Activated CD4-positive, alpha-beta T cell treated with anti-CD3 and anti-CD28 coated beads, Interleukin-2, amount 10 ng/mL, durations not matched to agents 24 days and 14 days (primary cell): ENCODE results near the gene SNX8. TPM values are rescaled to one million over a fixed set of nuclear protein-coding genes. Genes with fewer than 3 reads are reported as not detected.

Source experiments
- DNase-seq: peaks from one replicate; pipeline ENCODE4 v3.0.0; 2022
- H3K27ac Mint-ChIP-seq: one replicate; pipeline ENCODE4 v1.8.0; 2022; ENCODE audit warnings: mild to moderate bottlenecking, mixed read lengths
- H3K27me3 Mint-ChIP-seq: one replicate; pipeline ENCODE4 v1.8.0; 2022; ENCODE audit warnings: mixed read lengths
- H3K36me3 Mint-ChIP-seq: one replicate; pipeline ENCODE4 v1.8.0; 2022; ENCODE audit warnings: low read depth, mild to moderate bottlenecking, mixed read lengths
- H3K4me1 Mint-ChIP-seq: one replicate; pipeline ENCODE4 v1.8.0; 2021; ENCODE audit warnings: mixed read lengths
- H3K4me3 Mint-ChIP-seq: one replicate; pipeline ENCODE4 v1.8.0; 2022; ENCODE audit warnings: mild to moderate bottlenecking, moderate library complexity, mixed read lengths
- H3K9me3 Mint-ChIP-seq: one replicate; pipeline ENCODE4 v1.8.0; 2021; ENCODE audit warnings: mixed read lengths
- intact Hi-C: fragments of 100-400 bp; cut with micrococcal nuclease; formaldehyde crosslinking; loops from one replicate; pipeline ENCODE4 v1.15.1; 2023
- total RNA-seq: library from RNA; stranded (reverse); gene quantifications from 2 replicates; pipeline ENCODE4 v1.2.3, GENCODE V29; 2022

The SNX8 gene
- total RNA-seq, 1 donor from 2014 or later, result 42.4 TPM

DNA sequence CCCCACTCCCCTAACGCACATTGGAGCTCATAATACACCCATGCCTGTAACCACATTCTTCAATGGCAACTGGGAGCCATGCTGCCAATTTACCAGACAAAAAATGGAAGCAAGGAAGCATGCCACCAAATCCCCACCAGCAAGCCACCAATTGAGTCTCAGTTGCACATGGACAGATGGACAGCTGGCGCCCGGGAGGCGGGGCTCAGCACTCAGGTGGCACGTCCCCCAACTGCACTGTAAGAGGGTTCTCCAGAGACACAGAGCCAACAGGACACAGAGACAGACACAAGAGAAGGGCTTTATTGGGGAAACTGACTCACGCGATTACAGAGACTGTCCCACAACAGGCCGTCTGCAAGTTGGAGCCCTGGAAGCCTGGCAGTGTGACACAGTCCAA lies 84.0 kb downstream of the SNX8 start:
- peaks cover 21% of the 10 kb centered on the region for H3K4me1 Mint-ChIP-seq
- intact Hi-C loops, result loop anchor here (5.0 kb wide), 4 partner anchors 118 to 663 kb away; partner anchors contain the start of genes CHST12 and EIF3B
- H3K9me3 Mint-ChIP-seq, result no peaks in the 10 kb centered on the region
- no peak for DNase-seq
- no peak overlapping the region for H3K4me3 Mint-ChIP-seq
- no peak overlapping the region for H3K27ac Mint-ChIP-seq
- H3K36me3 Mint-ChIP-seq, result peaks cover 26% of the 10 kb centered on the region
- no peaks in the 10 kb centered on the region for H3K27me3 Mint-ChIP-seq

DNA sequence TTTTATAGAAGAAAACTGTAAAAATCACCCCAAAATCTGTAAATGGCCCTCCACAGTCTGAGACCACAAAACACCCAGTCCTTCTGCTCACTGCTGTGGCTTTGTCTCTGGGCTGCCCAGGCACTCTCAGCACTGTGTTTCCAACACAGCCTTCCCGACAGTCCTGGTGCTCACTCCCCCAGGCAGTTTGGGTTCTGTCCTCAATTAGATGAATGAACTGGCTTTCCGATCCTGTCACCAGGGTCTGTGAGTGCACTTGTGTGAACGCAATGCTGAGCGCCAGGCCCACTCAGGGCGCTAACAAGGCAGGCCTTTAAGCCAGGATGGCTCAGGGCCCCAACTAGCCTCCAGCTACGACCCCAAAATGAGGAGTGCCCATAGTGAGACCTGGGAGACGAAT lies 84.8 kb downstream of the SNX8 start:
- Mint-ChIP-seq H3K9me3 (no peaks in the 10 kb centered on the region), H3K27ac (no peak overlapping the region), H3K4me1 (peaks cover 21% of the 10 kb centered on the region), H3K27me3 (no peaks in the 10 kb centered on the region), H3K4me3 (no peak overlapping the region), H3K36me3 (peaks cover 22% of the 10 kb centered on the region)
- DNase-seq, result no peak
- intact Hi-C loops, result no loop called here

DNA sequence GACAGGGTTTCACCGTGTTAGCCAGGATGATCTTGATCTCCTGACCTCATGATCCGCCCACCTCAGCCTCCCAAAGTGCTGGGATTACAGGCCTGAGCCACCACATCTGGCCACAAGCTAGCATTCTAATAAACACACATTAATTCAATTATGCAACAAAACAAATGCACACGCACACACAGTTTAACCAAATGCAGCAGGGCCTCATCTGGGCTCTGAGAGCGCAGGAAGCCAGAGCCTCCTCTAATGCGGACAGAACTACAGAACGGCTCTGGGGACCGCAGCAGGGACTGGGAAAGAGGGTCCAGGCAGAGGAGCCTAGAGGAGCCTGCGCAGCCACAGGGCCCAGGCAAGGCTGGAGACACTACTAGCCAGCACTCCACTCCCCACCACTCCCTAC lies 85.3 kb downstream of the SNX8 start:
- no peaks in the 10 kb centered on the region for H3K27me3 Mint-ChIP-seq

DNA sequence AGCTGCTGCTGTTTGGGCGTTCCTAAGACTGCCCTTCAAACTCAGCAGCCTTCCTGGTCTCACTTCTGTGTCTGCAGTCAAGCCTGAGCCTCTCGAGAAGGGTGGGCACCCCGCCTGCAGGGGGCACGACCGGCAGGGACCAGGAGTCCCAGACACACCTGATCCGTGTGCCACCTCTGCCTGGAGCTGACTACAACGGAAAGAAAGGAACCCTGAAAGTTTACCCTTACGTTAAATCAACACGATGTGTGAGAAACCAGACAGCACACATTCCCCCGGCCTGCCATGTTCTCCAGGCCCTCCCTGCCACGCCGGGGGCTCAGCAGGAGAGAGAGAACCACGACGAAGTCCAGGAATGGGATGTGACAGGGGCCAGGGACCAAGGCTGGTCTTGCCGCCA lies 86.5 kb downstream of the SNX8 start:
- Mint-ChIP-seq H3K36me3 (peaks cover 22% of the 10 kb centered on the region), H3K27me3 (no peaks in the 10 kb centered on the region), H3K4me3 (no peak overlapping the region), H3K4me1 (peaks cover 15% of the 10 kb centered on the region), H3K9me3 (no peaks in the 10 kb centered on the region), H3K27ac (no peak overlapping the region)
- intact Hi-C loops, result no loop called here
- DNase-seq, result no peak

More for the DNA sequence above, 85.3 kb downstream of the SNX8 start:
- Mint-ChIP-seq H3K36me3 (peaks cover 24% of the 10 kb centered on the region), H3K9me3 (no peaks in the 10 kb centered on the region), H3K27ac (no peak overlapping the region), H3K4me3 (no peak overlapping the region), H3K4me1 (peaks cover 21% of the 10 kb centered on the region)
- intact Hi-C loops, result no loop called here
- no peak for DNase-seq

DNA sequence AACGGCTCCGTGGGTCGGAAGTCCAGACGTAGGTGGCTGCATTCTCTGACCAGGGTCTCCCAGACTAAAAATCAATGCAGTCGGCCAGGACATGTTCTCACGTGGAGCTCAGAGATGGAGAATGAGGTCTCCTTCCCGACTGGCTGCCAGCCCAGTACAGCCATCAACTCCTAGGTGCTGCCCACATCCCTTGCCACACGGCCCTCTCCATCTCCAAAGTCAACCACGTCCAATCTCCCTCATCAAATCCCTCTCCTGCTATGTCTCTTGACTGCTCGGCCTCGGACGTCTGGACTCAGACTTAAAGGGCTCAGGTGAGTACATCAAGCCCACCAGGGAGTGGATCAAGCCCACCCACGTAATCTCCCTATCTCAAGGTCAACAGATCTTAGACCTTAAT lies 88.4 kb downstream of the SNX8 start:
- peaks cover 31% of the 10 kb centered on the region for H3K36me3 Mint-ChIP-seq
- intact Hi-C loops, result no loop called here

DNA sequence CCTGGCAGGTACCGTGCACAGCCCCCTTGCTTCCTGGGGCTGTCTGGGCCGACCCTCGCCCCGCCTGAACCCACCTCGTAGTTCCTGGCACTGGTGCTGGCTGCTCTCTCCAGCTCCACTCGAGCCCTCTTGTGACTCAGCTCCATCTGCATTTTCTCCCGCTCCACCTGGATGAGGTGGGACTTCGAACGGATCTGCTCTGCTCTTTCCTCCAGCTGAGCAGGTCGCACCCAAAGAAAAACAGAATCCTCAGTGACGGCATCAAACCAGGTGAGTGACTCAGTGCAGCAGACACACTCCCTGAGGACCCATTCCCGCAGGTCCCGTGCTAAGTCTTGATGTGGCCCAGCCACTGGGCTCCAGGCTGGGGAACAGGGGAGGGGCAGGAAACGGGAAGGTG lies 88.9 kb downstream of the SNX8 start:
- H3K27me3 Mint-ChIP-seq, result no peaks in the 10 kb centered on the region
- H3K36me3 Mint-ChIP-seq, result peaks cover 31% of the 10 kb centered on the region

More for the DNA sequence above, 88.4 kb downstream of the SNX8 start:
- peaks cover 11% of the 10 kb centered on the region for H3K4me1 Mint-ChIP-seq
- H3K27ac Mint-ChIP-seq, result no peak overlapping the region
- no peaks in the 10 kb centered on the region for H3K27me3 Mint-ChIP-seq
- no peak for DNase-seq
- no peaks in the 10 kb centered on the region for H3K9me3 Mint-ChIP-seq
- no peak overlapping the region for H3K4me3 Mint-ChIP-seq

DNA sequence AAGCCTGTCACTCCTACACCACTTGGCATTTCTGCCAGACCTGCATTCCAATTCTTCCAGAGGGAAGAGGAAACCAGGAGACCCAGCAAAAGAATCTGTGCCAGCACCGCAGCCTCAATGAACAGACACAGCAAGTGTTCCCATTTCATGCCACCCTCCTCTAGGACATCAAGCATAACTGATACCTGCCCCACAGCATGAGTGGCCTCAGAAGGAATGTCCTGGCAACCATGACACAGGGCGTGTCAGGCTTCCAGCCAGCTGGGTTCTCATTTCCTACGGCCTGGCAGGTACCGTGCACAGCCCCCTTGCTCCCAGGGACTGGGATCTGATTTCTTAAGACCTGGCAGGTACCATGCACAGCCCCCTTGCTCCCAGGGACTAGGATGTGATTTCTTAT lies 89.3 kb downstream of the SNX8 start:
- Mint-ChIP-seq H3K27me3 (no peaks in the 10 kb centered on the region), H3K4me1 (peaks cover 6% of the 10 kb centered on the region), H3K27ac (no peak overlapping the region), H3K4me3 (no peak overlapping the region), H3K36me3 (peaks cover 31% of the 10 kb centered on the region), H3K9me3 (no peaks in the 10 kb centered on the region)
- intact Hi-C loops, result no loop called here
- no peak for DNase-seq

More for the DNA sequence above, 88.9 kb downstream of the SNX8 start:
- DNase-seq, result no peak
- H3K4me3 Mint-ChIP-seq, result no peak overlapping the region
- intact Hi-C loops, result no loop called here
- peaks cover 9% of the 10 kb centered on the region for H3K4me1 Mint-ChIP-seq
- H3K27ac Mint-ChIP-seq, result no peak overlapping the region
- H3K9me3 Mint-ChIP-seq, result no peaks in the 10 kb centered on the region

DNA sequence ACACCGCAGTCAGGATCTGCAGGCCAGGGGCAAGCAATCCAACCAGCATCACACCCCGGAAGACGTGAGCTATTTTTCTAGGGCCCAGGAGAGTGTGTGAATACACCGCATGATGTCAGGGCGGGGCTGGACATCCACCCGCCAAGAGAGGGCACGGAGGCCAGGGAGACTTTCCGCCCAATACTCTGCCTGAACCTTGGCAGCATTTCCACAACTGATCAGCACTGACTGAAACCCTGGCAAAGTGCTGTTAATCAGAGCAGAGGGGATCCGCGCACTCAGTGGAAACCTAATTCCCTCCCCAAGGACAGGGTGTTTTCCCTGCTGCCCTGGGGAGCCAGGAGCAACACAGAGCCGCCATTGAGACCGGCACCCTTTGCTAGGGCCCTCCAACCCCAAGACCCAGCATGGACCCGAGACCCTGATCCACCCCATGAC lies 89.7 kb downstream of the SNX8 start:
- intact Hi-C loops, result no loop called here
- no peak overlapping the region for H3K27ac Mint-ChIP-seq
- DNase-seq, result no peak
- no peaks in the 10 kb centered on the region for H3K9me3 Mint-ChIP-seq
- H3K4me1 Mint-ChIP-seq, result peaks cover 3% of the 10 kb centered on the region
- peaks cover 29% of the 10 kb centered on the region for H3K36me3 Mint-ChIP-seq
- H3K4me3 Mint-ChIP-seq, result no peak overlapping the region
- H3K27me3 Mint-ChIP-seq, result no peaks in the 10 kb centered on the region

DNA sequence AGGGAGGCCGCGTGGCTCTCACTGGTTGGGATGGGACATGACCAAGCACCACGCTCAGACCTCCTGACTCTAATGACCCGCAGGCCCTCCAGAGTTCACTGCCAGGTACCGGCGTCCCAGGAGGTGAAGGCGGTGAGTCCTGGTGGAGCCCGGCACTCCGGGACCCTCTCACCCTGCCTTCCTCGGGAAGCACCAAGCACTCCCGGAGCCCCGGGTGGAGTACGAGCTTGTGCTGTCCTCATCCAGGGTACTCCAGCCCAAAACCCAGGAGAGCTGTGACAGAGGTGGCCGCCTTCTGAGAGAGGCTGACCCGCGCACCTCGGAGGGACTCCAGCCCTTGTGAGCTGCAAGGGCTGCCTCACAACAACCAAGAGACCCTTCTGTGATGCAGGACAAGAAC lies 90.9 kb downstream of the SNX8 start:
- Mint-ChIP-seq H3K27me3 (no peaks in the 10 kb centered on the region), H3K4me1 (peaks cover 2% of the 10 kb centered on the region), H3K9me3 (no peaks in the 10 kb centered on the region), H3K27ac (no peak overlapping the region), H3K4me3 (no peak overlapping the region), H3K36me3 (peaks cover 31% of the 10 kb centered on the region)
- intact Hi-C loops, result no loop called here
- no peak for DNase-seq

DNA sequence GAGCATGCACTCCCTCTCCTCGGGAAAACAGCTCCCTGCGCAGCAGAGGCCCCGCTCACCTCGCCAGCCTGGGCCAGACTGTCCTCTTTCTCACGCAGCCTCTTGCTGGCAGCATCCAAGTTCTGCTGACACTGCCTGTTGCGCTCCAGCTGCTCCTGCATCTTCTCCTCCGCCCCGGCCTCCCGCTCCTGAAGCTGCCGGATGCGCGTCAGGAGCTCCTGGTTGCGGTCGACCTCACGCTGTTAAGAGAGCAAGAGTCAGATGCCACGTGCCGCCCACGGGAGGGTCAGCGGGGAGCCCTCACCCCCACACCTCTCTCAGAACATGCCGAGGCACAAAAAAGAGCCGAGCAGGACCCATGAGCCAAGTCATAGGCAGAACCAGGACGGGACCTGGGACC lies 91.7 kb downstream of the SNX8 start:
- intact Hi-C loops, result no loop called here
- Mint-ChIP-seq H3K27me3 (no peaks in the 10 kb centered on the region), H3K4me3 (no peak overlapping the region), H3K36me3 (peaks cover 32% of the 10 kb centered on the region), H3K9me3 (no peaks in the 10 kb centered on the region), H3K27ac (no peak overlapping the region), H3K4me1 (peaks cover 2% of the 10 kb centered on the region)
- DNase-seq, result no peak

DNA sequence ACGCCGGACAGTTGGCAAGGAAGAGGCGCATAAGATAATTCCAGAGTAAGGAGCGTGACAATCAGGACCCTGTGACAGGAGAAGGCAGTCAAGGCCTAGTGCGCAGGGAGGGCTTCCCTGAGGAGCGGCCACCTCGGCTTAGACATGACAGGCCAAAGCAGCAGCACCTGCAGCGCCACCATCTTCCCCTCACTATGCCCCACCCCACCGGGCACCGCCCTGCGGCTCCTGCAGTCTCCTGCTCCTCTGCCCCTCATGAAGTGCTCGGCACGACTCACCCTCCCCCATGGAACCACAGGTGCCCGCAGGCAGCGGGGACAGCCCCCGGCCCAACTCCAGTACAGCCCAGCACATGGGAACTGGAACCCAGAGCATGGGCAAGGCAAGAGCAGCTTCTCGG lies 93.3 kb downstream of the SNX8 start:
- H3K27ac Mint-ChIP-seq, result no peak overlapping the region
- no peaks in the 10 kb centered on the region for H3K9me3 Mint-ChIP-seq
- no peak overlapping the region for H3K4me3 Mint-ChIP-seq

DNA sequence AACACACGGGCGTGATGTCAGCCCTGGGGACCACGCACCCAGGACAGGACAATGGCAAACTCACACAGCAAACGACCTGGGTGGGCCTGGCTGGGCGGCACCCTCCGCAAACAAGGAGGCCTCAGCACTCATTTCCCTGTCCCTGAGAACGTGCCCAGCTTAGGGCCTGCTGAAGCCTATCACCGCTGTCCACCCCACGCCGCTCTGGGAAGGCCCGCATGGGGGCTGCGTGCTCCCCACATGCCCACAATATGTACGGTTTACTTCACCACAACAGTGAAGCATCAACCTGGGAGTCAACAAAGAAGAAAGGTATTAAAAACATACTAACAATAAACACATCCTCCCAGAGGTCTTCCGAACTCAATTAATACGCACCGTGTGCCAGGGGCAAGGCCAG lies 93.7 kb downstream of the SNX8 start:
- intact Hi-C loops, result no loop called here
- no peaks in the 10 kb centered on the region for H3K9me3 Mint-ChIP-seq
- no peak overlapping the region for H3K27ac Mint-ChIP-seq
- H3K4me1 Mint-ChIP-seq, result peaks cover 2% of the 10 kb centered on the region
- H3K27me3 Mint-ChIP-seq, result no peaks in the 10 kb centered on the region
- peaks cover 34% of the 10 kb centered on the region for H3K36me3 Mint-ChIP-seq
- no peak overlapping the region for H3K4me3 Mint-ChIP-seq
- no peak for DNase-seq

More for the DNA sequence above, 93.3 kb downstream of the SNX8 start:
- no peak for DNase-seq
- peaks cover under 1% of the 10 kb centered on the region for H3K4me1 Mint-ChIP-seq
- H3K27me3 Mint-ChIP-seq, result no peaks in the 10 kb centered on the region
- peaks cover 32% of the 10 kb centered on the region for H3K36me3 Mint-ChIP-seq
- intact Hi-C loops, result no loop called here

DNA sequence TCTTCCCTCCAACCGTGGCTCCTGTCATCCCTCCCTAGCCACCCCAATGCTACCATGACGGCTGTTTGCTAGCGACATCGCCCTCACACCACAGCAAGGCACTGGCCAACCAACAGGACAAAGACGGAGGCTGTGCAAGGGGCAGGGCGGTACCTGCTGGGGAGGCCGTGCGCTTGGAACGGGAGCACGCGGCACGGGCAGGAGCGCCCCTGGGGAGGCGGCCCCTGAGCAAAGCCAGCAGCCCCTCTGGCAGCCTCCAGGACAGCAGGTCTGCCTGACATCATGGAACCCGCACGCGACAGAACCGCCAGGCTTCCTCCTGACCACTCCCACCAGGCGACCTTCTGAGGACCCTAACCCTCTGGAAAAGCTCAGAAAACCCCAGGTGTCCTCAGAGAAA lies 94.2 kb downstream of the SNX8 start:
- H3K36me3 Mint-ChIP-seq, result peaks cover 34% of the 10 kb centered on the region
- no peak overlapping the region for H3K4me3 Mint-ChIP-seq
- peaks cover 2% of the 10 kb centered on the region for H3K4me1 Mint-ChIP-seq
- no peak for DNase-seq
- no peak overlapping the region for H3K27ac Mint-ChIP-seq
- H3K27me3 Mint-ChIP-seq, result no peaks in the 10 kb centered on the region
- intact Hi-C loops, result no loop called here
- no peaks in the 10 kb centered on the region for H3K9me3 Mint-ChIP-seq

DNA sequence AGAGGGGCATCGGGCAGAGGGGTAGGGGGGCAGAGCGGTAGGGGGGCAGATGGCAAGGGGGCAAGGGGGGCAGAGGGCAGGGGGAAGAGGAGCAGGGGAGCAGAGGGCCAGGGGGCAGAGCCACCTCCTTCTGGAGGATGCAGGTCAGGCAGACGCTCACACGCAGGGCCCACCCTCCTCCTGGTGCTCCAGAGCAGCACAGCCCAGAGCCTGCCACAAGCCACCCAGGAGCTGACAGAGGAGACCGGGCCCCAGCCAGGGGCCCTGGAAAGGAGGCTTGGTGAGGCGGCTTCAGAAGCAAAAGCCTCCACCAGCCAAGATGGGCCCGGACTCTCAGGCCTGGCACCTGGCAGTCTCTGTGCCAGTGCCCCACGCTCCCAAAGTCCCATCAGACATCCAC lies 94.6 kb downstream of the SNX8 start:
- H3K36me3 Mint-ChIP-seq, result peaks cover 32% of the 10 kb centered on the region

DNA sequence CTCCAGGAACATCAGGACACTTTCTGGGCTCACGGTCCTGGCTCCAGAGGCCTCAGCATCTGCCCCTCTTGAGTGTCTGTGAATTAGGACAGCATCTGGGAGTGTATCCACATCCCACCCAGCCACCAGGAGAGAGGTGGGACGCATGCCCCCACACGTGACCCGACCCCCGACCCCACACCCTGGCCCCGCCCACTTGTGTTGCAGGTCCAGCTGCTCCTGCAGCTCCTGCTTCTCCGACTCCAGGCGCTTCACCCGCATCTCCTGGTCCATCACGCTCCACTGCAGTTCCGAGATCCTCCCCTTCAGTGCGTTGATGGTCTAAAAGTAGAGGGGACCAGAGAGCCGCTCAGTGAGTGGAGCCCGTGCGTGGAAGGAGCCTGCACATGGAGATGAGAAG lies 95.1 kb downstream of the SNX8 start:
- Mint-ChIP-seq H3K36me3 (peaks cover 29% of the 10 kb centered on the region), H3K4me1 (peaks cover 2% of the 10 kb centered on the region), H3K9me3 (no peaks in the 10 kb centered on the region), H3K27me3 (no peaks in the 10 kb centered on the region), H3K27ac (no peak overlapping the region), H3K4me3 (no peak overlapping the region)
- DNase-seq, result no peak
- intact Hi-C loops, result no loop called here

More for the DNA sequence above, 94.6 kb downstream of the SNX8 start:
- no peaks in the 10 kb centered on the region for H3K27me3 Mint-ChIP-seq
- no peak overlapping the region for H3K27ac Mint-ChIP-seq
- H3K4me3 Mint-ChIP-seq, result no peak overlapping the region
- peaks cover 2% of the 10 kb centered on the region for H3K4me1 Mint-ChIP-seq
- H3K9me3 Mint-ChIP-seq, result no peaks in the 10 kb centered on the region
- intact Hi-C loops, result no loop called here
- no peak for DNase-seq
